PC-3 (cell line): ENCODE measurements around the gene MDGA2.

Source experiments
- CTCF ChIP-seq: fragments of 300-600 bp; sonication (generic); conservative IDR thresholded peaks from 2 replicates; pipeline ENCODE4 v1.5.1; 2017; ENCODE audit warnings: antibody characterized with exemption, low read depth, mild to moderate bottlenecking, low read length
- EZH2 ChIP-seq: fragments of 300-600 bp; sonication (generic); IDR thresholded peaks from one replicate; pipeline ENCODE4 v1.6.1; 2017; ENCODE audit warnings: antibody characterized with exemption, mild to moderate bottlenecking, low read length; ENCODE audit not compliant: unreplicated experiment

- no peak for TF ChIP-seq EZH2
- TF ChIP-seq CTCF = no peak
Measured at GRCh38 chr14:47302121-47302520, 373.3 kb downstream of the MDGA2 start.
